Activated CD4-positive, CD25-positive, alpha-beta regulatory T cell treated with anti-CD3 and anti-CD28 coated beads, Interleukin-2, amount 50 U/mL, for 72 hours (primary cell): Measurements from ENCODE around the gene ESRRG.
"Not testable (repeated sequence)": the region's sequence is repeated elsewhere in the genome, so short reads cannot be mapped to it uniquely, and the experiment has no call there.

ENCODE experiments used
- DNase-seq: peaks from one replicate; pipeline ENCODE4 v3.0.0; 2021

The ESRRG gene

GRCh38 chr1:216560527-216560926 lies 162.7 kb downstream of the ESRRG start:
- no peak for DNase-seq

- no peak for DNase-seq
Measured at GRCh38 chr1:216559359-216559758, 163.9 kb downstream of the ESRRG start.

GRCh38 chr1:216555653-216556052 lies 167.6 kb downstream of the ESRRG start:
- DNase-seq = no peak

- DNase-seq = no peak
Measured at GRCh38 chr1:216554934-216555333, 168.3 kb downstream of the ESRRG start.

- no peak for DNase-seq
Measured at GRCh38 chr1:216553766-216554165, 169.5 kb downstream of the ESRRG start.

GRCh38 chr1:216553040-216553439 lies 170.2 kb downstream of the ESRRG start:
- no peak for DNase-seq

- DNase-seq = no peak
Measured at GRCh38 chr1:216549796-216550195, 173.4 kb downstream of the ESRRG start.

GRCh38 chr1:216542741-216543140 lies 180.5 kb downstream of the ESRRG start:
- no peak for DNase-seq

- DNase-seq = no peak
Measured at GRCh38 chr1:216542263-216542662, 181.0 kb downstream of the ESRRG start.

GRCh38 chr1:216535751-216536150 lies 187.5 kb downstream of the ESRRG start:
- DNase-seq = no peak

GRCh38 chr1:216535059-216535458 lies 188.2 kb downstream of the ESRRG start:
- DNase-seq = no peak

GRCh38 chr1:216533776-216534175 lies 189.5 kb downstream of the ESRRG start:
- DNase-seq = no peak

GRCh38 chr1:216532251-216532798 lies 190.9 kb downstream of the ESRRG start:
- no peak for DNase-seq

- no peak for DNase-seq
Measured at GRCh38 chr1:216531263-216532239, 191.7 kb downstream of the ESRRG start.

GRCh38 chr1:216529851-216530250 lies 193.4 kb downstream of the ESRRG start:
- DNase-seq = not testable (repeated sequence)

- DNase-seq = no peak
Measured at GRCh38 chr1:216528816-216529215, 194.4 kb downstream of the ESRRG start.

- DNase-seq = no peak
Measured at GRCh38 chr1:216523449-216524190, 199.6 kb downstream of the ESRRG start.

GRCh38 chr1:216523043-216523442 lies 200.2 kb downstream of the ESRRG start:
- no peak for DNase-seq

- DNase-seq = no peak
Measured at GRCh38 chr1:216521477-216521876, 201.8 kb downstream of the ESRRG start.

- DNase-seq = no peak
Measured at GRCh38 chr1:216518844-216519627, 204.2 kb downstream of the ESRRG start.

GRCh38 chr1:216502528-216503162 lies 220.6 kb downstream of the ESRRG start:
- DNase-seq = no peak

- DNase-seq = no peak
Measured at GRCh38 chr1:216500273-216500967, 222.8 kb downstream of the ESRRG start.
